Upper lobe of right lung (tissue), 1 donor: Measurements from ENCODE around the gene TRIM40. TPM values are rescaled to one million over a fixed set of nuclear protein-coding genes. Genes with fewer than 3 reads are reported as not detected.

Source experiments
- ATAC-seq: fragments of 200-7000 bp; cut with Tn5 transposase; one replicate; pipeline ENCODE4 v1.9.1; 2020; ENCODE audit warnings: mild to moderate bottlenecking, moderate library complexity
- DNase-seq: peaks from one replicate; pipeline ENCODE4 v3.0.0-alpha.2; 2020
- H3K27ac ChIP-seq: fragments of 200-600 bp; one replicate; pipeline ENCODE4 v1.8.0; 2022
- H3K27me3 ChIP-seq: fragments of 200-600 bp; one replicate; pipeline ENCODE4 v1.8.0; 2022; ENCODE audit warnings: mild to moderate bottlenecking
- H3K36me3 ChIP-seq: fragments of 200-600 bp; one replicate; pipeline ENCODE4 v1.8.0; 2022
- H3K4me1 ChIP-seq: fragments of 200-600 bp; one replicate; pipeline ENCODE4 v1.8.0; 2022
- H3K4me3 ChIP-seq: fragments of 200-600 bp; one replicate; pipeline ENCODE4 v1.8.0; 2022; ENCODE audit warnings: mild to moderate bottlenecking
- H3K9me3 ChIP-seq: fragments of 200-600 bp; one replicate; pipeline ENCODE4 v1.8.0; 2022
- CTCF ChIP-seq: fragments of 200-600 bp; IDR thresholded peaks from one replicate; pipeline ENCODE4 v1.8.0; 2022; ENCODE audit warnings: antibody characterized with exemption
- intact Hi-C: fragments of 100-400 bp; cut with DNase I; formaldehyde crosslinking; loops from one replicate; pipeline ENCODE4 v1.11.0; 2022
- total RNA-seq: library from RNA; stranded (reverse); fragmentation: NEBNext Ultra II Directional; extraction: Animal tissue kit (Norgen Biotek cat#: 25700); gene quantifications from one replicate; pipeline ENCODE4 v1.2.1, GENCODE V29; 2021
- donor health status: DM: no; HTN: yes; CAD: no; lungs with severe emphysema.

TRIM40 gene
- total RNA-seq, 1 donor from 2014 or later: not detected

GRCh38 chr6:30194797-30195690 lies 59.1 kb downstream of the TRIM40 start:
- ATAC-seq: no peak
- Histone ChIP-seq H3K27me3 (no peaks in the 10 kb centered on the region), H3K4me1 (no peaks in the 10 kb centered on the region), H3K36me3 (peaks cover 94% of the 10 kb centered on the region), H3K4me3 (no peak overlapping the region), H3K27ac (no peak overlapping the region), H3K9me3 (no peaks in the 10 kb centered on the region)
- intact Hi-C loops: no loop called here
- TF ChIP-seq CTCF: no peak
- no peak for DNase-seq

GRCh38 chr6:30195951-30196350 lies 60.0 kb downstream of the TRIM40 start:
- Histone ChIP-seq H3K9me3 (no peaks in the 10 kb centered on the region), H3K27ac (no peak overlapping the region), H3K36me3 (peaks cover 93% of the 10 kb centered on the region), H3K4me3 (no peak overlapping the region), H3K27me3 (no peaks in the 10 kb centered on the region), H3K4me1 (peaks cover 1% of the 10 kb centered on the region)
- DNase-seq: no peak
- no peak for TF ChIP-seq CTCF
- ATAC-seq: no peak
- intact Hi-C loops: no loop called here

GRCh38 chr6:30196376-30196775 lies 60.4 kb downstream of the TRIM40 start:
- intact Hi-C loops: no loop called here
- Histone ChIP-seq H3K27me3 (no peaks in the 10 kb centered on the region), H3K4me3 (no peak overlapping the region), H3K27ac (no peak overlapping the region), H3K9me3 (no peaks in the 10 kb centered on the region), H3K4me1 (peaks cover 6% of the 10 kb centered on the region), H3K36me3 (peaks cover 89% of the 10 kb centered on the region)
- TF ChIP-seq CTCF: no peak
- no peak for DNase-seq
- no peak for ATAC-seq

Other genes with a start within 250 kb of the TRIM40 start
- 1,071 TPM for gene HLA-A, start 193.6 kb upstream of the TRIM40 start, total RNA-seq
- gene POLR1H, start 74.9 kb upstream of the TRIM40 start, total RNA-seq: 20.3 TPM
- gene PPP1R11, start 68.9 kb upstream of the TRIM40 start, total RNA-seq: 62.6 TPM
- 2.4 TPM for gene RNF39, start 60.4 kb upstream of the TRIM40 start, total RNA-seq
- gene TRIM31, start 23.1 kb upstream of the TRIM40 start, total RNA-seq: 0.35 TPM
- gene TRIM10, start 25.1 kb downstream of the TRIM40 start, total RNA-seq: not detected
- gene TRIM15, start 27.4 kb downstream of the TRIM40 start, total RNA-seq: not detected
- gene TRIM26, start 77.3 kb downstream of the TRIM40 start, total RNA-seq: 48.1 TPM
- gene TRIM39, start 190.8 kb downstream of the TRIM40 start, total RNA-seq: 11.5 TPM
- 29.3 TPM for gene RPP21, start 209.0 kb downstream of the TRIM40 start, total RNA-seq